Cardiac septum (tissue), 1 donor: Measurements from ENCODE around the gene KCNS1. TPM values are rescaled to one million over a fixed set of nuclear protein-coding genes. Genes with fewer than 3 reads are reported as not detected.
"Not testable (repeated sequence)": the region's sequence is repeated elsewhere in the genome, so short reads cannot be mapped to it uniquely, and the experiment has no call there.

Source experiments
- DNase-seq: peaks from one replicate; pipeline ENCODE4 v3.0.0-alpha.2; 2020; ENCODE audit warnings: low spot score
- intact Hi-C: fragments of 100-400 bp; cut with DNase I; formaldehyde crosslinking; loops from one replicate; pipeline ENCODE4 v1.14.0; 2022
- long read RNA-seq: library from polyadenylated mRNA; unstranded; transcript quantifications from one replicate; pipeline ENCODE4 v2.0.0, GENCODE V29; 2021
- total RNA-seq: library from RNA; stranded (reverse); fragmentation: NEBNext Ultra II Directional; extraction: Animal tissue kit (Norgen Biotek cat#: 25700); gene quantifications from one replicate; pipeline ENCODE4 v1.2.1, GENCODE V29; 2021
- donor health status: DM: no; HTN: no; CAD: no.

The KCNS1 gene, protein sequence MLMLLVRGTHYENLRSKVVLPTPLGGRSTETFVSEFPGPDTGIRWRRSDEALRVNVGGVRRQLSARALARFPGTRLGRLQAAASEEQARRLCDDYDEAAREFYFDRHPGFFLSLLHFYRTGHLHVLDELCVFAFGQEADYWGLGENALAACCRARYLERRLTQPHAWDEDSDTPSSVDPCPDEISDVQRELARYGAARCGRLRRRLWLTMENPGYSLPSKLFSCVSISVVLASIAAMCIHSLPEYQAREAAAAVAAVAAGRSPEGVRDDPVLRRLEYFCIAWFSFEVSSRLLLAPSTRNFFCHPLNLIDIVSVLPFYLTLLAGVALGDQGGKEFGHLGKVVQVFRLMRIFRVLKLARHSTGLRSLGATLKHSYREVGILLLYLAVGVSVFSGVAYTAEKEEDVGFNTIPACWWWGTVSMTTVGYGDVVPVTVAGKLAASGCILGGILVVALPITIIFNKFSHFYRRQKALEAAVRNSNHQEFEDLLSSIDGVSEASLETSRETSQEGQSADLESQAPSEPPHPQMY
- total RNA-seq = 0.08 TPM
- long read RNA-seq = 0 reads

- no peak for DNase-seq
- intact Hi-C loops = no loop called here
These were observed at the start of gene KCNS1 for GRCh38 chr20:45100563-45101245. TSS of gene KCNS1 (minus strand) at chr20:45101127. CDS start at chr20:45099236, 1,891 bp downstream.

- DNase-seq = no peak
- intact Hi-C loops = no loop called here
These were observed 48.1 kb upstream of the KCNS1 start for GRCh38 chr20:45149062-45149461.

DNA sequence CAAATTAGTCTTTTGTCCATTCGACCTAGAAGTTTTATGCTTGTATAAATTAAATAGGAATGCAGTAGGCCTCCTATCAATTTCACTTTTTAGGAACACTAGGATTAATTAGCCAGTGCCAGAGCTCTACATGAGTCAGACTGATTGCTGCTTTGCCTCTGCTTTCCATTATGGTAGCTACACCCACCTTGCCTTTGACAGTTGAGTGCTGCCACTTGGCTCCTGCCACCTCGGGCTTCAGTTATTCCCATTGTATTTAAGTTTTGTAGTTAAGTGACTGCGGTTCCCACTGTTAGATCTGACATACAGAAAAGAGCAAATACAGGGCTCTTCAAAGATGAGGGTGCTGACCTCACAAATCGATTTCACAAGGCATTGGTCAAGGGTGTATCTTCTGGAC, 39.9 kb upstream of the KCNS1 start:
- DNase-seq = no peak
- intact Hi-C loops = no loop called here

DNA sequence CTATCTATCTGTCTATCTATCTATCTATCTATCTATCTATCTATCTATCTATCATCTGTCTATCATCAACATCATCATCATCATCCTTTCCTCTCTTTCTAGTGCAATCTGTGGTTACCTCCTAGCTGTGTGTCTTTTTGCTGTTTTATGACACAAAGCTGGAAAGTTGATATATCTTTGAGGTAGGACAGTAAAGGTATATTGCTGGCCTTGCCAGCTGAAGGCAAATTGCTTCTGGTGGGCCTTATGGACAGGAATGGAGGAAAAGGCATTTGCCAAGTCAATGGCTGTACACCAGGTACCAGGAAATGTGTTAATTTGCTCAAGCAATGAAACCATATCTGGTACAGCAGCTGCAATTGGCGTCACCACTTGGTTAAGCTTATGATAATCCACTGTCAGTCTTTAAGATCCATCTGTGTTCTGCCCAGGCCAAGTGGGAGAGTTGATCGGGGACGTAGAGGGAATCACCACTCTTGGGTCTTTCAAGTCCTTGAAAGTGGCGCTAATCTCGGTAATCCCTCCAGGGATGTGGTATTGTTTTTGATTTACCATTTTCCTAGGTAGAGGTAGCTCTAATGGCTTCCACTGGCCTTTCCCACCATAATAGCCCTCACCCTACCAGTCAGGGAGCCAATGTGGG, 38.9 kb upstream of the KCNS1 start:
- intact Hi-C loops, DNase-seq: not testable (repeated sequence)

GRCh38 chr20:45138561-45139300, 37.8 kb upstream of the KCNS1 start:
- peak; percentile 86 for DNase-seq

DNA sequence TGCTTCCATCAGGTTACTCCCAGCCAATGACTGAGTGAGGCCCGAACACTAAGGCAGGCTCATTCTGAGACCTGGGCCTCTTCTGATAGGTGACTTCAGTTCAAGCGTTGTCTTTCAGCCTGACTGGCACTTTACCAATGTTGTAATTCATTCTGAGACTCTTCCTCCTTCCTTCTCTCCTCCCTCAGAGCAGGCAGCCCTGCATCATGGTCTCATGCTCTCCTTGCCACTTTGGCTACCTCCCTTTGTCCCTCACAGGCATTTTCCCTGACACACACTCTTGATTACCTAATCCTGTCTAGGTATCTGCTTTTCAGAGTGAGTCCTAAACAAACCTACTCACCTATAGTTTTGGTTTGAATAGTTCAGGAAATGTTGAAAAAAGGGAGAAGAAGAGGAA, 36.0 kb upstream of the KCNS1 start:
- DNase-seq = no peak
- intact Hi-C loops = no loop called here

More at GRCh38 chr20:45138561-45139300, 37.8 kb upstream of the KCNS1 start:
- intact Hi-C loops = no loop called here

GRCh38 chr20:45128099-45128498, 27.2 kb upstream of the KCNS1 start:
- DNase-seq = no peak

GRCh38 chr20:45124365-45124764, 23.4 kb upstream of the KCNS1 start, which contains the start of gene WFDC12:
TSS of gene WFDC12 (minus strand) at chr20:45124465. CDS start at chr20:45124447, 18 bp downstream.
- DNase-seq = no peak
- intact Hi-C loops = no loop called here

More at GRCh38 chr20:45128099-45128498, 27.2 kb upstream of the KCNS1 start:
- intact Hi-C loops = no loop called here

DNA sequence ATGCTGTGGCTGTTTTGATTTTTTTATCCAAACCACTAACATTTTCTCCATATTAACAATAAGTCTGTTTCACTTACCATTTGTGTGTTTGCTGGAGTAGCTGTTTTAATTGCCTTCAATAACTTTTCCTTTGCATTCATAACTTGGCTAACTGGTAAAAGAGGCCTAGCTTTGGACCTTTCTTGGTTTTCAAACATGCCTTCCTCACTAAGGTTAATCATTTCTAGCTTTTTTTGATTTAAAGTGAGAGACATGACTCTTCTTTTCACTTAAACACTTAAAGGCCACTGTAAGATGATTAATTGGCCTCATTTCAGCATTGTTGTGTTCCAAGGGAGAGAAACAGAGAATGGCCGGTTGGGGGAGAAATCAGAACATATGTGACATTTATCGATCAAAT, 20.5 kb upstream of the KCNS1 start:
- intact Hi-C loops = no loop called here
- DNase-seq = no peak

DNA sequence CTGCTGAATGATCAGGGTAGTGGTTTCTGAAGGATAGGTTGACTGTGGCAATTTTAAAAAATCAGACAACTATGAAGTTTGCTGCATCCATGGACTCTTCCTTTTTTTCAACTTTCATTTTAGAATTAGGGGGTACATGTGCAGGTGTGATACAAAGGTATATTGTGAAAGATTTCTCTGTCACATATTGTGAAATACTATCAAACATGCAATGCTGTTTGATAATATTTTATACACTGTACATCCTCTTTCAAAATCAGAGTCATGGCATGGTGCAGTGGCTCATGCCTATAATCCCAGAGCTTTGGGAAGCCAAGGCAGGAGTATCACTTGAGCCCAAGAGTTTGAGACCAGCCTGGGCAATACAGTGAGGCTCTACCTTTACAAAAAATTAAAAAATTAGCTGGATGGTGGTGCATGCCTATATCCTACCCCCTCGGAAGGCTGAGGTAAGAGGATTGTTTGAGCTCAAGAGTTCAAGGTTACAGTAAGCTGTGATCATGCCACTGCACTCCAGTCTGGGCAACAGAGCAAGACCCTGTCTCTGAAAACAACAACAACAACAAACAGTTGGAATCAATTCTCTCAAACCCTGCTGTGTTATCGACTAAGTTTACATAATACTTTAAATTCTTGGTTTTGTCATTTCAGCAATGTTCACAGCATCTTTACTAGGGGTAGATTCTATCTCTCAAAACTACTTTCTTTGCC, 18.8 kb upstream of the KCNS1 start:
- intact Hi-C loops = no loop called here
- DNase-seq = no peak

DNA sequence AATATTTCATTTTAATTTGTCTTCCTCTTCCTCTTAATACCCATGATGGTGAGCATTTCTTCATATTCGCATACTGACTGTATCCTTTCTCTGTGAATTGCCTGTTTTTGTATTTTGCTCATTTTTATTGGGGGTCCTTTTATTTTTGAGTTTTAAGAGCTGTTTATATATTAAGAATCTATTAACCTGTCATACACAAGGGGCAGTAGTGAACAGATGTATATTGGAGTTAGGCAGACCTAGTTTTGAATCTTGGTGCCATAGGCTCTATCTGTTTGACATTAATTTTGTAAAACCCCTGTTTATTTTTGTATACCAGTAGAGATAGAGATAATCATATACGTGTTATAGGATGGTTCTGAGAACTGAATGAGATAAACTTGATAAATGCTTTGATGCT, 17.1 kb upstream of the KCNS1 start:
- DNase-seq = no peak
- intact Hi-C loops = no loop called here

GRCh38 chr20:45117581-45117980, 16.7 kb upstream of the KCNS1 start:
- DNase-seq = no peak
- intact Hi-C loops = no loop called here

- DNase-seq = no peak
- intact Hi-C loops = no loop called here
These were observed 14.9 kb upstream of the KCNS1 start for GRCh38 chr20:45115829-45116228.

GRCh38 chr20:45115386-45115774, 14.5 kb upstream of the KCNS1 start:
- no peak for DNase-seq
- intact Hi-C loops = no loop called here

DNA sequence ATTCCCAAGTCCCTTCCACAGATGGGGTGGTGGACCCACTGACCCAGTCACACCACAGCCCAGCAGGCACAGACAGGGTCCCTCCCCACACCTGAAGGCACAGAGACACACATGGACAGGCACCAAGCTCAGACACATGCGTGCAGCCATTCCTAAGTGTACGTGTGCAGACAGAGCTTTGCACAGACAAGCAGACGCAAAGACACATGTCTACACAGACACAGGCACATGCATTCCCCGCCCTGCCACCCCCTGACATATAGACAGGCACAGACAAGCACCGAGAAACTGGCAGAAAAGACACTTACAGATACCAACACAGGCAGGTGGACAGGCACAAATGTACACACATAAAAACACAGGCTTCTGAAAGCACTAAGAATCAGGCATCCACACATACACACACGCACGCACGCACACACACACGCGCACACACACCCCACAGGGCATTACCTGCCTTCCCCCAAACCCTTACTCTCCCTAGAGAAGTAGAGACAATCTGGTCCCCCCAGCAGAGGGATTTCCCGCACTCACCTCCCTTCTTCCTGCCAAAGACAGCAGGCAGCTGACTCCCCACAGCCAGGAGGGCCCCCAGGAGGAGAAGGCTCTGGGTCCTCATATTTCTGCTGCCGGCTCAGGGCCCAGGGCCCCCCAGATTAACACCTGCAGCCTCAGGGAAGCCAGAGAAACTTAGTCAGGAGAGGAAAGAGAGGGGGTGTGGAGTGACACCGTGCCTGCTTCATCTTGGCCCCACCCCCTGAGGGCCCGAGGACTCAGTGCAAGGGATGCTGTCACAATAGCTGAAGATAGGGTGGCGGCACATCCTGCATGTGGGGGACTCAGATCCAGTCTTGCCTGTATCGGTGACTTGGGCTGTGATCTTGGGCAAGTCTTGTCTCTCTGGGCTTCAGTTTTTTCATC, 13.8 kb upstream of the KCNS1 start, which contains the start of gene WFDC5:
Gene WFDC5 (minus strand): TSS at position 710 of the 921 bp plus-strand sequence. CDS start 91 bp downstream, at position 619.
- intact Hi-C loops = no loop called here
- DNase-seq = no peak

- intact Hi-C loops = no loop called here
- no peak for DNase-seq
These were observed 12.9 kb upstream of the KCNS1 start for GRCh38 chr20:45113865-45114264.

- intact Hi-C loops = no loop called here
These were observed 11.8 kb upstream of the KCNS1 start for GRCh38 chr20:45112754-45113153.

More at GRCh38 chr20:45112754-45113153, 11.8 kb upstream of the KCNS1 start:
- DNase-seq = no peak
